Iris pigment epithelial cell (primary cell): ENCODE data around the gene PLA2G2C.

Source experiments
- DNase-seq: peaks from one replicate; pipeline ENCODE4 v3.0.0-alpha.2; 2011; ENCODE audit warnings: low read depth

The PLA2G2C gene

DNA sequence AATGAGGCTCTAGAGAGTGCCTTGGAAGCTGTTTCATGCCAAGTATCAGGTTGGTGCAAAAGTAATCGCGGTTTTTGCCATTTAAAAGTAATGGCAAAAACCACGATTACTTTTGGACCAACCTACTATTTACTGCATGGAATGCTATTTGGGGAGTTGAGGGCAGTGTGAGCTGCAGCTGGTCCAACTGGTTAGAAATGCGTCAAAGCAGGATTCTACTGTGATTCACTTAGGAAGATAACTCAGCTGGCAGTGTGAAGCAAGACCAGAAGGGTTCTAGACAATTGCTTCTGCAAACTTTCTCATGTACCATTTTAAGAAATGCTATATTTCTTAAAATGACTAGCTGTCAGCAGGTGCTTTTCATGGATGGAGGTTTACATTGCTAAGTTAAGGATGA, 21.2 kb upstream of the PLA2G2C start:
- DNase-seq, result no peak

DNA sequence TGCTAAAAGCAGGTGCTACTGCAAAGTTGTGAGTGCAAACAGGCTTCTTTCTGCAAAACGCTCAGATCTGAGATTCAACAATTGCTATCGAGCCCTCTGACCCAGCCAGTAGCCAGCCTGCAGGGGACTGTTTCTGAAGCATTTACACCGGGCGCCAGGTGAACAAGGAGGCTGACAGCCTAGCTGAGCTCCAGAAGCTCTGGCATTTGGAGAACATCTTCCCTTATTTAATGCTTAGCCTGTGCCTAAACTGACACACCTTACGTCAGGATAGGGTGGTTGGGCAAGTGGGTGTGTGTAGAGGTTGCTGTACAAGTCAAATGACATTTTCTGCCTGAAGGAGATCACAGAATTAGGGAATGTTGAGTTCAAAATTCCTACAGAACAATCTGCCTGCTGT, 15.8 kb upstream of the PLA2G2C start:
- DNase-seq, result no peak

DNA sequence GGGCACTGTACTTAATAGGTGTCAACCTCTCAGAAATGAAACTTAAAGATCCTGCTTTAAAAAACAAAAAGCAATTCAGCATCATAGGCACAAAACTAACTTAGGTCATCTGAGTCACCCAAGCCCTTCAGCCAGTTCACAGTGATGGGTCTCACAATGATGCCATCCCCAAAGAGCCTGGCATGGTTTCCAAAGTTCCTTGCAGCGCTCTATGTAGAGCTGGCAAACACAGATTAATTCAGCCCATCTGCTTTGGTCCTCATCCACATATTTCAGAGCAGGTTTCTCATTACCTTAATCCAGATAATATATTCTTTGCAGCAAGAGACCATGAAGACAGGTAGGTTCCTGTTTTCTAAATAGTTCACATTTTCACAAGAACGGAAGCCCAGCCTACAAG, 14.6 kb upstream of the PLA2G2C start:
- no peak for DNase-seq

DNA sequence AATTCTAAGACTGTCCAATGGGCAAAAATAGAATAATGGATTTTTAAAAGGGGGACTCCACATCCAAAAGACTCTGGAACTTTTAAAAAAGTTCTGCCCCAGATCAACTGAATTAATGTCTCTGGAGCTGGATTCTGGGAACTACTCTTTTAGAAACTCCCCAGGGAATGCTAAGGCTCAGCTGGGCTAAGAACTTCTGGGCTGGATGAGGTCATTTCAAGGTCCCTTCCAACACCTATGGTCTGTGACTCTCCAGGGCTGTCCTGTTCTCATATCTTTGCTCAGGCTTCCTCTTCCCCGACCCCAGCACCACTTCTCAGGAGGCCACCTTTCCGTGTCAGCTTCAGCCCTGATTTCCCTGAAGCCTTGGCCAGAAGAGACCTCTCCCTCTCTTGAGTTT, 13.5 kb upstream of the PLA2G2C start:
- DNase-seq, result no peak

DNA sequence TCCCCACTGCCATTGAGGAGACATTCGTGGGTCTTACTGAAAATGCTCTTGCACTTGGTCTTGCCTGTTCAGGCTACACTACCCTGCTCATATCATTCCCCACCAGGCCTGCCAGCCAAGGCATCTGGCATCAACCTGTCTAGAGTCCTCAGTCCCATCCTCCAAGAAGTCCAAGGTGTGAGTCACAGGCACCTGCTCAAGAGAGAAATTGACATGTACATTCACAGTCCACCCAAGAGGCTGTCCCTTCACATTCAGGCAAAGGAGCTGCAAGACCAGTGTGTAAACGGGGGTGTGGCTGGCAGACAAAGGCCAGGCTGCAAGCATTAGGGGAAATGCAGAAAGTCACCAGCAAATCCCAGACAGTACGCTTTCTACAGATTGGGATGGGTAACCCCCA, 13.1 kb upstream of the PLA2G2C start:
- DNase-seq, result no peak

DNA sequence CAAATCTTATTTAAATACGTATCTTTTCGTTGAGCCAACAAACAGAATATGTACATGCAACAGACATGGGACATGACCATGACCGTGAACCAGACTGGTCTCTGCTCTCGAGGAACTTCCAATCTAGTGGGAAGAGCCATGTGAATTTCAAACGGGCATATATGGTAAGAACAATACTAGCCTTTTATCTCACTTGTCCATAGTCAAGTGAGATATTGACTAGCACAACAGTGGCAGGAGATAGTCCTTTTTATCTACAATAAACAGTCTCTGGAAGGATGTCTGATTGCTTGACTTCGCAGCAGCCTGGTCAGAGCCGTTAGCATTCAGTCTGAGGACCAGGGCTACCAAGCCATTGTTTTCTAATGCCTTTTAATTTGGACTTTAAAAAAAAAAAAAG, 12.6 kb upstream of the PLA2G2C start:
- DNase-seq, result no peak

DNA sequence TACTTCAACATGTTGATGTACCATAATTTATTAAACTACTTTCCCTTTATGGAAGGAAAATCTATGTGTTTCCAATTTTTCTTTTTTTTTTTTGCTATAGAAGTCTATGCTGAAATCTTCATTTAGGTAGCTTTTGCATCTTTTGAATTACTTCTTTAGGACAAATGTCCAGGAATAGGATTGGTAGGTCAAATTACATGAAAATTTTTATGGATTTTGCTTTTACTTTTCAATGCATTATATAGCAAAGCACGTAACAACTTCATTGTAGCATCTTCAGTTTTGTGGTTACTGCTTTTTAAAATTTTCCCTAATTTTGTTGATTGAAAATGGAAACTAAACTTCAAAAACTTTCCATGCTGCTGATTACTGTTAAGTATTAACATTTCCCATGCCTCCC, 12.0 kb upstream of the PLA2G2C start:
- DNase-seq, result no peak

DNA sequence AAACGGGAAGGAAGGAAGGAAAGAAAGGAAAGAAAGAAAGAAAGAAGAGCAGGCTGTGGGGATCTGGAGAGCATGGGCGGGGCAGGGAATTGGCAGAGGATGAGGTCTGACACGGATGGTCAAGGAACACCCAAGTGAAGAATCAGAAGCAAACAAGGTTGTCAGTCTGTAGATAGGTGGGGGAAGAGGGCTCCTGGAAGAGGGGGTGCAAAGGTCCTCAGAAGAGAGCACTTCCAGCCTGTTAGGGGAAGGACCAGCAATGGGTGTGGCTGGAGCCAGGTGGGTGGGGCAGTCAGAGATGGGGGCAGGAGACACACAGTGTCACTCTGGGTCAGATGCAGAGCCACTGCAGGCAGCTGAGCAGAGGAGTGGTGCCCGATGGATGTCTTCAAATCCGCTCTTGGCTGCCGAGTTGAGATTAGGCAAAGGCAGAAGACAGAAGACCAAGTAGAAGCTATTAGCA, 11.0 kb upstream of the PLA2G2C start:
- no peak for DNase-seq

DNA sequence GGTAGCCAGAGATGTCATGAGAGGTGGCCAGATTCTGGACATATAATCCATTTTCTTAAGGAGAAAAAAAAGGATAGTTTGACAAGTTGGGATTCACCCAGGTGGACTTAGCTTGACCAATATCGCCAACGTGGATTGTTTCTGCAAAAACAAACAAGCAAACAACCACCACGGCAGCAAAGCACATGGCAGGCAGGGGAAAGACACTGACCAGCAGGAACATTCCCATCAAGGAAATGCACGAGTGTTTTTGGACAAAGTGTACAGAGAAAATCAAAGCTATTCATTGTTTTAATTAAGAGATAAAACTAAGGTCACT, 9.1 kb upstream of the PLA2G2C start:
- DNase-seq, result no peak

DNA sequence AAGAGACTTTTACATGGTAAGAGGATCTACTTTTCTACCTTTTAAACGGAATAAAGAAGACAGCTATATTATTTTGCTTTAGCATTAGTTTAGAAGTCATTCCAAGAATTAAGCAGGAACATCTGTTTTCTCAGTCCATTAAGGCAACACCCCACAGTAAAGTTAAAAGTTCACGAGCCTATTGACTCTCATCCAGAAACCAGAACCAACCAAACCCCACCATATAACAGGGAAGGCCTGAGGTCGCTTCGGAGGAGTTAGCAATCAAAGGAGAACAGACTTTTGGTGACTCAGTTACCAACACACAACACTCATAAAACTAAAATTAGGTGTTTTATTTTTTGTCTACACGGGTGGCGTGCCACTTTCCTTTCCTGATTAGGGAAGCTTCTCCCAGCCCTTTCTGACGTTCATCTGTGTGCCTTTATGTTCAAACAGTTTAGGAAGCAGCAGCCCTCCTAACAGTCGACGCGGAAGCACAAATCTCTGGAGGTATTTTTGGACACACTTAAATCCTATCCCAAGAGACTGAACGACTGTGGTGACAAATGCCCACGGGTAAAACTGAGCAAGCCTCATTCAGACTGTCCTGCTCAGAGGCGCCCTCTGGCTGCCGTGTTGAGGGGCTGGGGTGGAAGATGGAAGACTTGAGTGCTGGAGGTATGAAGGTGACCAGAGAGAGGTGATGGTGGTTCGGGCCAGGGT, 8.6 kb upstream of the PLA2G2C start:
- peak; percentile 46 for DNase-seq

DNA sequence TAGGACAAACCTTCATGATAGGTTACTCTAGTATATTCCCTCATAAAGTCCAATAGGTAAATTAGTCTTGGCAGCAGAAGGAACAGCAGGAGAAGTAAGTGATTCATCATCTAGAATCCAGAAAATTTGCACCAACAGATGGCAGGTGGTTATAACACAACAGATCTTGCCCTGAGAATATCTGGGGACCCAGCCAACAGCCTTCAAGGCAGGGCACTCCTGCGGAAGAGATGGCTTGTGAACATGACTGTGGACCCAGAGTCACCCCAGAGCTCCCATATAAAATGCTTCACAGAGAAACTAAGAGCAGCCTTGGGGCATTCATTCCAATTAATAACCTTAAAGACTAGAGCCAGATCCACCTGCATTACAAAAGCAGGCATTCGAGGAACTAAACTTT, 7.9 kb upstream of the PLA2G2C start:
- no peak for DNase-seq

DNA sequence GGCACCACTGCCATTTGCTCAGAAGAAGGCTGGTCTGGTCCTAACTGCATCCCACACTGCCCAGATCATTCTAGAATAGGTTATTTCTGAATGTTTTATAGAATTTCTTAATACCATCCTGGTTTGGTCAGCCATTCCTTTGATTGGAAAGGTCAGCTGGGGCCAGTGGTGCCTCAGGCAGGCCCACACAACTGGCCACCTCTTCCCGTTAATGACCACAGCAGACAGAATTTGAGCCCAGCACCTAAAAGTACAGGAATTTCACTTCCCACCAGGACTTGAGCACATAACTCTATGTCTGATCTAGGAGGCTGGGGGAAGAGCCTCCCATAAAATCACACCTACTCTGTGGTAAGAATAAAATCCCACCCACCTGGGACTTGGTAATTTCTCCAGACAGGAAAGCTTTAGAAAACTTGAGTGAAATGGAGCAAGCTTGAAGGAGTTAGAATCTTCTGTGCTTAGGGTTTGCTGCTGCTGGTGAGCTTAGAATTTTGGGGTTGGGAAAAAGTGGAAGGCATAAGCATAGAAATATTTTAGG, 6.6 kb upstream of the PLA2G2C start:
- DNase-seq, result no peak

DNA sequence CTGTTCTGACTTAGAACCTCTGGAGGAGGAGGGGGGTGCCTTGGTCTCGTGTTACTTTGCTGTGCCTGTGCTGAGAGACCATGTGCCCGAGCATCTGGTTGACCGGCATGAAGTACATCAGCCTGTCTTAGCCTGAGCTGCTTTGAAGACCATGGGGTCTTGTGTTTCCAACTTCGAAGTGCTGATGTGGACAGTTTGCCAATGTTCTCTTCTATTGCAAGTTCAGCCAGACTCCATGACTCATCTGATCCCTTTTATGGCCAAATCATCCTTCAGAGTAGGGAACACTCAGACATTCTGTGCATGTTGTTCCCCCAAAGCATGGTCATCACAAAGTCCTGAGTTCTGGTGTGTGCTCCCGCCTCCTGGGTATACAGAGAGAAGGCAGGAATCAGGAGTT, 6.0 kb upstream of the PLA2G2C start:
- DNase-seq, result peak; percentile 45

DNA sequence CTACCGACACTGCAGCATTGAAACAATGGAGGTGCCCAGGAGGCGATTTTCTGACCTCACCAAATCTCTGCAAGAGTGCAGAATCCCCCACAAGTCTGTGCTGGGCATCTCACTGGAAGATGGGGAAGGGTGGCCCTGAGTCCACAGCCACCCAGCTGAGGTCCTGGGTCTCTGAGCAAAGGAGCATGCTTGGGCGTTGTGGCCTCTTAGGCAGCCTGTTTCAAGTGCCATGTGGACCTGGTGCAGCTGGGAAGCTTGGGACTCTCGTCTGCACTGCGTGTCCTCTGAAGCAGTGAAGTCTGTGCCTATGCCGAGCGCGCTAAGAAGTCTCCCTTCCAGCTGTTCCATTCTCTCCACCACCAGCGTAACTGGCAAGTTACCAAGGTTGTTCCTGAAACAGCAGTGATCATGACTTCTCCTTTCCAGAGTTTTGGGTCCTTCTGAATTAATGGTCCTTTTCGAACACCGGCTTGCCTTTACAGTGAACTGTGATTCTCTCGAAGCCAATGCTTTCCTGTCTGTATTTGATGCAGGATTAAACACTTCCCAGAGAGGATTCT, 5.0 kb upstream of the PLA2G2C start:
- DNase-seq, result no peak

DNA sequence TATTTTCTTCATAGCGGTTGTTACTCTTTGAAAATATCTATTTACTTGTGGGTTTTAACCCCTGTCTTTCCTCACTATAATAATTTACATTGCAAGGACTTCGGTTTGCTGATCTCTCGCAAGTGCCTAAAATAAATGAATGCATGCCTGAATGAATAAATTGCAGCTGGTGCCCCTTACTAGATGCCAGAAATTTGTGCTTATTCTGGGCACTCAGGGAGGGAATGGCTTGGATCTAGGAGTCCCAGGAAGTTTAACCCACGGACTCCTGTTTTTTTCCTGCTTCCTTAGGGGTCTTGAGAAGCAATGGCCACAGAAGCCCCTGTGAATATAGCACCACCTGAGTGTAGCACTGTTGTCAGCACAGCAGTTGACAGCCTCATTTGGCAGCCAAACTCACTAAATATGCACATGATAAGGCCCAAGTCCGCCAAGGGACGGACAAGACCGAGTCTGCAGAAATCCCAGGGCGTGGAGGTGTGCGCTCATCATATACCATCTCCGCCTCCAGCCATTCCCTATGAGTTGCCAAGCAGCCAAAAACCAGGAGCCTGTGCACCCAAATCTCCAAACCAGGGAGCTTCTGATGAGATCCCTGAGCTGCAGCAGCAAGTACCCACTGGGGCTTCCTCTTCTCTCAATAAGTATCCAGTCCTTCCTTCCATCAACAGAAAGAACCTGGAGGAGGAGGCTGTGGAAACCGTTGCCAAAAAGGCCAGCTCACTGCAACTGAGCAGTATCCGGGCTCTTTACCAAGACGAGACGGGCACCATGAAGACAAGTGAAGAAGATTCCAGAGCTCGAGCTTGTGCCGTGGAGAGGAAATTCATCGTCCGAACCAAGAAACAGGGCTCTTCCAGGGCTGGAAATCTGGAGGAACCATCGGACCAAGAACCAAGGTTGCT, 4.2 kb upstream of the PLA2G2C start:
- no peak for DNase-seq

DNA sequence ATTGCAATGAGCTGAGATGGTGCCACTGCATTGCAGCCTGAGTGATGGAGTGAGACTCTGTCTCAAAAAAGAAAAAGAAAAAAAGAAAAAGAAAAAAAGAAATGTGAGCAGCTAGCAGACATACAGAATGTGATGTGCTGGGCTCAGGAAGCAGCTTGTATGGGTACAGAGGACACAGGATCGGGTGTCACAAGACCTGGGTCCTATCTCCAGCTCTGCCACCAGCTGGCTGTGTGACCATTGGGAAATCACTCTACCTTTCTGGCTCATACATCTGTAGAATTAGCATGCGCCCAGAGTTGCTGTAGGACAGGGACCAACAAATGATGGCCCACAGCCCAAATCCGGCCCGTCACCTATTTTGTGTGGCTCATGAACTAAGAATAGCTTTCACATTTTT, 3.3 kb upstream of the PLA2G2C start:
- DNase-seq, result no peak

DNA sequence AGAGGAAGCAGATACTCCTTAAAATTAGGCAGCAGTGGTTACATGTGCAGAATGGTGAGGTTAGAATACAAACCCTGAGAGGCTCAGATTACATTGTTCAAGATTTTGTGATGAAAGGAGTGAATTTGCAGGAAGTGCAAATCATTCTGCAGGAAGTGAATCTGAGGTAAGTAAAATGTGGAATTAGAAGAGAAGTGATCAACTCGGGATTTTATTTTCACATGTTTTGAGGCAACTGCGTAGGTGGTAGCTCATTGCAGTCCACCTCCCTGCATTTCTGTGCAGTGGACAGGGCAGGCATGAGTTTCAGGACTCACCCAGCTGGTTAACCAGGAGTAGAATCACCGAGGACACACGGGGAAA, 2.1 kb upstream of the PLA2G2C start:
- DNase-seq, result no peak

DNA sequence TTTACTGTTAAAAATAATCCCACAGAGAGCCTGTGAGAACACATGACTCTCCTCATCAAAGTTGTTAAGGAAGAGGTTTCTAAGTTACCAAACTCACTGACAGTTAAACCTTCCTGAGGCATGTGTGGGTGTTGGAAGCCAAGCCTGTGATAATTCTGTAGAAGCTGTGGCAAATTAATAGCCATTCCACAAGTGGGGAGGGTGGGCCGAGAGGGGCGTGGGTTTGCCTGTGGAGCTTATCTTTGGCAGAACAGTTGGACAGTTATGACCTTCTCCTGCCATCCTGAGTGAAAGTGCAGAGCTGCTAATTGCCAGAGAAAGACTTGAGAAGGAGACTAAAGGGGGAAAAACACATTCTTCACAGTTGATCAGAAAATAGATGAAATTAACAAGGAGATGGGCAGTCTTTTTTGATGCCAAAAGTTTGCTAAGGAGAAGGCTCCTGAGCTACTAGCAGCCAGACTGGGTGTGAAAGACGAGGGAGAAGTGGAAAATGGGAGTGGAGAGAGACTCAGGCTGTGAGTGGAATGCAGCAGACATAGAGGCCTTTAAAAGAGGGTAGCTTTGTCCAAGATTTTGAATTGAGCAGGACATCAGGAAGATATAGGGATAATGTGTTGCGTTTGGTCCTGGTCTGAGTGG, 1.6 kb upstream of the PLA2G2C start:
- no peak for DNase-seq

DNA sequence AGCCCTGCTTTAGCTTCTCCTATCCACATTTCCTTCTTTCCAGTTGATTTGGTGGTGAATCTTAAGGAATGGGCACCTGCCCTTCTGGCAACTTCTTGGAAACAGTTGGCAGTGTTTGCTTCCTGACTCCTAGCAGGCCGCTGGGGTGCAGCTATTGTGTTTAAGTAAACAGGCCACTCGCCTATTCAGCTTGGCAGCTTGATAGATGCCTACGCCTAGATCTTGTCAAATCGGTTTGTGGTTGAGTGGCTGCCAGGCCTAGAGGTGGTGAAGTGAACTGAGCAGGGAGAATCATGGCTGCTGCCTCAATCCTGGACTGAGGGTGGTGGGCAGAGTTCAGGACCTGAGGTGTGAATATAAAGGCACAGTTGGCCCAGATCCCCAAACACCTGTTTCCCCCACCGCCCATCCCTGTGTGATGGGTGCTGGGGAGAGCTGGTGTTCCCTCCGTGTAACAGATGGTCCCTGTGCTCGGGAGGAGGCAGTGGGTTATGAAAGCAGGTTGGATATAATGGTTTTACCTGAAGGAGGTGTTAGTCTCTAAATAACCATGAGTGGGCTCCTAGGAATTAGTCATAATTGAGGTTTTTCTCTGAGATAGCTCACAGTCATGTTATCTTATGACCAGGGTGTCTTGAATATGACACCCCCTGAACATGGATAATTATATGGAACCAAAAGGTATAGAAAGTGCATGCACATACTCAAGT, 940 bp upstream of the PLA2G2C start:
- DNase-seq, result no peak

DNA sequence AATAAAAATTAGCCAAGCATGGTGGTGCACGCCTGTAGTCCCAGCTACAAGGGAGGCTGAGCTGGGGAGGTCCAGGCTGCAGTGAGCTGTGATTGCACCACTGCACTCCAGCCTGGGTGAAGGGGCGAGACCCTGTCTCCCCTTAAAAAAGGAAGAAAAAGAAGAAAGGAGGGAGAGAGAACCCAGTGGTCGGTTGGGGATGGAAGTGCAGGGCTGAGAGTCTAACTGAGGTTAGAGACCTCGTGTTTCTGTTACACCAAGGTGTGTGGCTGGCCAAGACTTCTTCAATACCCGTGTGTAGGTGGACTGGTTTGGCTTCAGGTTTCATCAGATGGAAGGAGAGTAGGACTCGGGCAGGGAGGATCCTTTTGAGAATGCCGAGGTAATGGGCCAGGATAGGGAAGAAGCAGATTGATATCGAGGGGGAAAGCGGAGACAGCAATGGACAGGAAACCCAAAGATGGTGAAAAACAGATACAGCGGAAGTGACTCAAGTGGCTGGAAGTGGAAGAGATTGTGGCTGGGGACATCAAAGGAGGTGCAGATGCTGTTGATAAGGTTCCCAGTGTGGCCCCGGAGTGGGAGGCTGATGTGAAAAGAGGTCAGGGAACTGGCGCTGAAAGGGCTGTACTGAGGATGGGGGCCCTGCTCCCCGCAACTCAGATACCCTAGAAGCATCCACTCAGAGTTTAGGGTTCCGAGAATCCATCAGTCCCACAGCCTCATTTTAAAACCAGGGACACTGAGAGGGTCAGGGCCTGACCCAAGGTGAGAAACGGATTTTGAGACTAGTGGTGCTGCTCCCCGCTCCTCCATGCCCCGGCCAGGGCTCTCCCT, 1.1 kb downstream of the PLA2G2C start:
- DNase-seq, result no peak

DNA sequence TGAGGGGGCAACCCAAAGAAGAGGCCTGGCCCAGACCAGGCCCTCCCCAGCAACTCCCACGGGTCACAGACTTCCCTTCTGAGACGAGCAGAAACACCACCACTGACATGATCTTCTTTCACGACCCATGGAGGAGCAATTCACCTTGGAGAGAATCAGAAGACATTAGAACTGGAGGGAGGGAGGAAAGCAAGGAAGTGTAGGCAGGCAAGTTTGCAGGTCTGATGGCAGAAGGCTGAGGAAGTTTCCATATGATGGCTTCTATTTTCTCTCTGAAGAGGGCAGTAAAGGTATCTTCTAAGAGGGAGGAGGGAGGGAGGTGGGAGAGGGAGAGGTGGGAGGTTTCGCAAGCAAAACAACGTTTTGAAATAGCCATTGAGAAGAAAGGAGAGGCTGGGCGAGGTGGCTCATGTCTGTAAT, 1.8 kb downstream of the PLA2G2C start:
- no peak for DNase-seq
